NCI-H82 treated with DMSO at 0.1 percent for 48 hours (cell line): ENCODE results near the gene GNG4.

Experiments
- DNase-seq: peaks from one replicate; lab custom pipeline; 2025; ENCODE audit not compliant: unreplicated experiment; lab: John Stamatoyannopoulos, UW

GNG4 gene

GRCh38 chr1:235649368-235650163 is at the start of gene GNG4:
Gene GNG4, minus strand, starts transcription at chr1:235649784. Its CDS starts 65,946 bp downstream, at chr1:235583838.
- DNase-seq, result peak; percentile 34

- DNase-seq, result no peak
Measured at GRCh38 chr1:235697508-235697907, 47.9 kb upstream of the GNG4 start.

DNA sequence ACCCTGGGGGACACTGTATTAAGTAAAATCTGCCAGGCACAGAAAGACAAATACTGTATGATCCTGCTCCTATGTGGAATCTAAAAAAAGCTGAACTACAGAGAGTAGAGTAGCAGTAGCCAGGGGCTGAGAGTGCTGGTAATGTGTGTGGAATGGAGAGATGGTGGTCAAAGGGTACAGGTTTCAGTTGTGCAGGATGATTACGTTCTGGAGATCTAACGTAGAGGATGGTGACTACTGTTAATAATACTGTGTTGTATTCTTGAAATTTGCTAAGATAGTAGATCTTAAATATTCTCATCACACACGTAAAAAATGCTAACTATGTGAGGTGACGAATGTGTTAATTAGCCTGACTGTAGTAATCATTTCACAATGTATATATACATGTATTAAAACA is 39.8 kb upstream of the GNG4 start:
- DNase-seq, result no peak

GRCh38 chr1:235688096-235688495 is 38.5 kb upstream of the GNG4 start:
- no peak for DNase-seq

DNA sequence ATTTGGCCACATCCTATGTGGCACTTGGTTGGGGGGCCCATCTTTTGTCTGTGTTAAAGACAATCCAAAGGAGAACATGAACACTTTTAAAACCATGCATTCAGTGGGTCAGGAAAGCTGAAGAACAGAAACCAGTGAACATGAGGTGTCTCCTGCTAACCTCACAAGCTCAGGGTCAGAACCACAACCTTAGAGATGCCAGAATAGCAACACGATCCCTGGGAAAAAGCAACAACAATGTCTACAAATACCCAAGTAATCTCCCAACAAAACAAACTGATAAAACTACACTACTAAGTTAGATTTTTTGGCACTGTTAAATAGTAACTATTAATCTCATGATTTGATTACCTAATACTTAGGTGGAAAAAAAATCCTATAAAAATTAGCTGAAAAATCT is 34.1 kb upstream of the GNG4 start:
- DNase-seq, result no peak

GRCh38 chr1:235682216-235682615 is 32.6 kb upstream of the GNG4 start:
- DNase-seq, result no peak

- DNase-seq, result no peak
Measured at GRCh38 chr1:235679644-235680043, 30.1 kb upstream of the GNG4 start.

- no peak for DNase-seq
Measured at GRCh38 chr1:235679005-235679404, 29.4 kb upstream of the GNG4 start.

- DNase-seq, result no peak
Measured at GRCh38 chr1:235675152-235675890, 25.7 kb upstream of the GNG4 start.

DNA sequence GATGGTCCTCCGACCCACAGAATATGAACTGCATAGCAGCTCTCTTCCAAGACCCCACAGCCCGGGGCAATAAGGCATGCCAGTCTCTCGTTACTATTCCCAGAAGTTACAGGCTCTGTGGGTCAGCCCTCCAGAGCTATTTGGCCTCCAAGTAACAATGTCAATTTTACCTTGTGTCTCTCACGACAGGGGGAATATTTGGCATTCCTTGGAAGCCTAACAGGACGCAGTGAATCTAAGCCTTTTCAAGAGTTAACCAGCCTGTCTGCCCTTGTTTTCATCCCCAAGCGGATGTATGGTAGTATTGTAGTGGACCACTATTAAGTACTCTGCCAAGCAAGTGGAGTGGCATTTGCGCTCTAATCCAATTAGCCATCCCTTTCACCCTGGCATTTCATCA is 24.4 kb upstream of the GNG4 start:
- DNase-seq, result no peak

- DNase-seq, result no peak
Measured at GRCh38 chr1:235671992-235672391, 22.4 kb upstream of the GNG4 start.

GRCh38 chr1:235670157-235670776 is 20.7 kb upstream of the GNG4 start:
- DNase-seq, result no peak

- no peak for DNase-seq
Measured at GRCh38 chr1:235669277-235669676, 19.7 kb upstream of the GNG4 start.

- DNase-seq, result no peak
Measured at GRCh38 chr1:235663628-235664027, 14.0 kb upstream of the GNG4 start.

- no peak for DNase-seq
Measured at GRCh38 chr1:235661568-235661967, 12.0 kb upstream of the GNG4 start.

- DNase-seq, result no peak
Measured at GRCh38 chr1:235659186-235659771, 9.7 kb upstream of the GNG4 start.

DNA sequence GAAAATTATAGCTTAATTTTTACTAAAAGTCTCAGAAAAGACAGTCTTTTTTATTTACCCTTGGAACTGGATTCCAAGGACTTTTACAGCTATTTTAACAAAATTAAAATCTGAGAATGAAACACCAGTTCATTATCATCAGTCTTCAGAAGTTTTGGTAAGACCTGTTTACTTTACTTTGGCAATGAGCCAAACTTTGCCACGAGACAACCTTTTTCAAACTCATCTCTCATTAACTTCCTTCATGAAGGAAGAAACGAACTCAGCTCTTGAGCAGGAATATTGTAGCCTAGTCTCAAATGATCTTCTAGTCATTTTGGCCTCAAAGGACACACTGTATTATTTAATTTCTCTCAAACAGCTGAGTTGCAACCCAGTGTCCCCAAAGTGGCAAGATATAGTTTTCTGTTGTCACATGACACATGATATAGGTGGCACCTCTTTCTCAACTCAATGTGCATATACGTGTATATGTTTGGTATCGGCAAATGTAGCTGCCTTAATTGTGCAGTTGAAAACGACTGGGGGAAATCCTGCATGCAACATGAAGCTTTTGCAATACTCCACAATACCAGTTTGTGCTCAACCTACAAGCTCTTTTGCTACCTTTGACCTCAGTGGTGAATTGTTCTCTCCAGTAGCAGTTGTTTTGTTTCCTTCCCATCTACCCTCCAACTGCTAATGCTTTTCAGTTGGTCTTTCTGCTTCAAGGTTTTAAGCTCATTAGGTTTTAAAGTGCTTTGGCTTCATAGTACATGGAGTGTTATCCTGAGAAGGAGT is 8.4 kb upstream of the GNG4 start:
- peak; percentile 58 for DNase-seq

- no peak for DNase-seq
Measured at GRCh38 chr1:235657269-235657668, 7.7 kb upstream of the GNG4 start.

DNA sequence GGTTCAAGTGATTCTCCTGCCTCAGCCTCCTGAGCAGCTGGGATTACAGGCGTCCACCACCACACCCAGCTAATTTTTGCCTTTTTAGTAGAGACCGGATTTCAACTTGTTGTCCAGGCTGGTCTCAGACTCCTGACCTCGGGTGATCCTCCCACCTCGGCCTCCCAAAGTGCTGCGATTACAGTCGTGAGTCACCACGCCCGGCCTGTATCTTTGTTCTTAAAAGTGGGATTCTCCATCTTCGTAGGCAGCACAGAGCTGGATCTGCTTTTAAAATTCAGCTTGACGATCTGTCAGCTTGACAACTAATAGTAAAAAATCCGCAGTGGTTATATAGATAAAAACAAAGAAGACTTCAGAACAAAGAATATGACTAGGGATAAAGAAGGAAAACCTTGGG is 2.8 kb upstream of the GNG4 start:
- DNase-seq, result no peak

- DNase-seq, result no peak
Measured at GRCh38 chr1:235651170-235651806, 1.7 kb upstream of the GNG4 start.
